NK-92 (cell line): Measurements from ENCODE around the gene ALKAL2.

Experiments used
- DNase-seq: peaks from one replicate; lab custom pipeline; 2025; ENCODE audit not compliant: unreplicated experiment; lab: John Stamatoyannopoulos, UW

The ALKAL2 gene

DNA sequence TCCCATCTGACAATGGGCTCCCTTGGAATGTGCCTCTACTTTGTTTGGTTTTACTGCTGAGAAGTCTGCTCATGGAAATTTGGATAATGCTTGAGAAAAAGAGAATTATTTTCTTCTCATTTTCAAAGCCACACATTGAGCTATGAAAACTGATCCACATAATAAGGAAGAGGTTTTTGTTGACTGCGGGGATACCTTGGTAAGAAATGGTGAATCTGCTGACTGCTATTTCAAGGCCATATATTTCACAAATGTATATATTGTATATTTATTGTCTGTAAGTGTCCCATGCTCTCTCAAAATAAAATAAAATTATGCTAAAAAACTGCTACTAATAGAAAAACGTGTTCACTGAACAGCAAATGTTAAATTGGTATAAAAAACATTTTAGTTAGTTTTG, 39.2 kb downstream of the ALKAL2 start:
- no peak for DNase-seq

DNA sequence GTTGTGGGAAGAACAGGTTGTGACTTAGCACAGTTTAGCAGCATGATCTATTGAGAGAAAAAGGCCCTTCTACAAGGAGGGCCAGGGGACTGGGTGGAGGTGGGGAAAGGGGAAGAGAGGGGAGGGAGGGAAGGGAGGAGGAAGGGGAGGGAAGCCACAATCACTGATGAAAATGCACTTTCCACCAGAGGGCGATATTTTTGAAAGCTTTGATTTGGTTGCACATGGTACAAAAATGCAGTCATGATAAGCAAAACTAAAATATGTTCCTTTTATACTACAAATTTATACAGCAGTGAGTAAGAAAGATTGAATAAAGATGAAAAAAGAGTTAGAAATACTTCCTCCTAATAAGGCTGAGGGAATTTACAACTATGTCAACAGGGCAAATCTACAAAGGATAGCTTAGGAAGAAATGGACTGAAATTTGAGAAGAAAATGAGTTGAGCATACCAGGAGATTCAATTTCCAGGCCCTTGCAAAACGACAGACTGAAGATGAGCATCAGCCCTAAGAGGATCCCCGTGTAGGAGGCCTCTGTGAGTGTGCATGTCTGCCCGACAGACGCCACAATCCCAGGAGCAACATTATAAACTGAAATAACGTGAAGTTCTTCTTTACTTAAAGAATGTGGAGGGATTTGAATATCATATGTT, 41.3 kb downstream of the ALKAL2 start:
- DNase-seq, result no peak

DNA sequence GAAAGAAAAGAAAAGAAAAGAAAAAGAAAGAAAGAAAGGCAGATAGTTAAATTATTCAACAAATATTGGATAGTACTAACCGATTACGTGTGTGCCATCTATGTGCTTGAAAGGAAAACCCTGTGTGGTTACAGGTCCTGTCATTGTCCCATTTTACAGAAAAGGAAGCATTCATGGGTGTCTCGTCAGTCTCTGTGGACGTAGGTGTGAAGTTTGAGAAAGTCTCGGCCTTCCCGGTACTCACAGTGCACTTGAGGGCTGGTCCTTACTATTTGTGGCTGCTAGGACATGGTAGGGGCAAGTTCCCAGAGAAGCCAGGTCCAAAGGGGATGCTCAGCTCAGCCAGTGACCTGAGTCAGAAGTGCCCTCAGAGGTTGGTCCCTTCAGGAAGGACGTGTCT, 43.3 kb downstream of the ALKAL2 start:
- DNase-seq, result no peak

DNA sequence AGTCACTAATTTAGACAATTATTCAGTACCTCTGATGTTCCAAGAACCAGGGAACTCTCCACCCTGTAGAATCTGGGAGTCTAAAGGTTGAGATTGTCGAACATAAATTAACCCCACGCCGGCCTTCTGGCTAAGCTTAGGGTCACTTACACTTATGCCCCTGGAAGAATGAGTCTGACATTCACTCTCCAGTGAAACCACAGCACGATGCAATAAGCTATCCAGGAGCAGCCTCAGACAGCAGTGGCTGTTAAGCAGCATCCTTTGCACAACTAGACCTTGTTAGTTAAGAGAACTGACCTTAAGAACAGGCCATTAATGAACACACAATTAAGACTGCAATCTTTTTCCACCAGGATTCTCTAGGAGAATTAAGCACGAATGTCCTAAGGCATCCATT, 49.0 kb downstream of the ALKAL2 start:
- no peak for DNase-seq

DNA sequence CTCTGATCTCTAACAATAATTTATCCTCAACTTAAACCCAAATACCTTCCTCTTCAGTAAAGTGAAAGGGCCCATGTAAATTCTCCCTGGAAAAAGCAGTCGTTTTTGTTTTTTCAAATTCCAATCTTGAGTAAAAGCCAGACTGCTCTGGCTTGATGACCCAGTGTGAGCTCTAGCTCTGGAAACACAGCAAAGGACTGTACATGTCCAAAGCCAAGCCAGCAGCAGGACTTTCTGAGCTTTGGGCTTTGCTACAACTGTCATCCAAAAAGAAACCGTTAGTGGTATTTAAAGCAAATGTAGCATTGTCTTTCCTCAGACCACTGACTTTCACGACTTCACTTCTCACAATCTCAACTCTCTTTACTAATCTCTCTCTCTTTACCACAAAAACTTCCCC, 49.5 kb downstream of the ALKAL2 start:
- DNase-seq, result no peak

DNA sequence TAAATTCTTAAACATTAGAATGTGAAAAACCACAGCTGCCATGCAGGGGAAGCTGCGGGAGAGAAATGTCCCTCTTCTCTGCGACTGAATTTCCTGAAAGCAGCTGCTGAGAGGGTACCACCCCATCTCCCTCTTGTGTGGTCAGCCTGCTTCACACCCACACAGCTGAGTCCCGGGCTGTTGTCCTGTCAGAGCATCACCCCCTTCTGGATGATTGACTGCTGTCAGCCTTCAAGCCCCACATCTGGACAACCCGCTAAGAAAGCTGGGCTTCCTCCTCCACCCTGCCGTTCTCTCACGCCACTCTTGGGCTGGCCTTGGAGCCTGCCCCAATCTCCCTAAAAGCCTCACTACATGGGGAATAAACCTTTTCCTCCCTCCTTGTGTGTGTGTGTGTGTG, 50.0 kb downstream of the ALKAL2 start:
- DNase-seq, result no peak

DNA sequence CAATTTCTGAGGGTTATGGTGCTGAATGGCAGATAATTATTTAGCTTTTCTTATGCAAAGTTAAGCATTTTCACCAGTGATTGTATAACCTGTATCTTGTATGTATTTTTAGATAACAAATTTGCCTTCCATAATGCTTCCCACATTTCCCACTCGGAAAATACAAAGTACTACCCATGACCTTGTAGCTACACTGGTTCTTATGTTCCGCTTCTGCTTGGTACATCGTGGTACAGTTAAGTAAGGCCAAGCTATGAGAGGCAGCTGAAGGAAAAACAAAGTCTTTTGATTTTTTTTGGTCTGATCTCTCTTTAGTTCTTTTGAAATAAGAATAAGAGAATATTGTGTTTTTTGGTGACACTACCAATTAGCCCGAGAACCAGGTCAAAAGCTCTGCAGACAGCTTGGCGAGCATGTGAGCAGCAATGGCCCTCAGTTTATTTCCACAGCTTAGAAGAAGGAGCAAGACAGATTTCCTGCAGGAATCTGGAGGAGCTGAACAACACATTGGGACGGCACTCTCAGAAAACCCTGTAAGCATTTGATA, 50.8 kb downstream of the ALKAL2 start:
- DNase-seq, result no peak

DNA sequence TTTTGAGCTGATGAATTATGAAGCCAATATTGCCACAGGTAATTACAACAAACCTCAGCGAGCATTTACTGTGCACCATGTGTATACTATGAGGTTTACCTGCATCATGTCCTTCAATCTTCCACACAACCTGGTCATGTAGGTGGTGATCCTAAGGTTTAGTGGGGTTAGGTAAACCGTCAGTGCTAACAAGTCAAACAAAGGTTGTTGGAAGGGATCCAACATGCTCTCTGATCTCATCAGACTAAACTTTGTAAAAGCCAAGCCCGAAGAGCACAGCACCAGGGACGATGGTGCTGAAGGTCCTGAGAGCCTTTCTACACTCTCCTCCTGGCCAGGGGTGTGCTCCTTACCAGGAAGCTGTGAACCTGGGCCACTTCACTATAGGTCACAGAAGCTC, 53.5 kb downstream of the ALKAL2 start:
- DNase-seq, result no peak

DNA sequence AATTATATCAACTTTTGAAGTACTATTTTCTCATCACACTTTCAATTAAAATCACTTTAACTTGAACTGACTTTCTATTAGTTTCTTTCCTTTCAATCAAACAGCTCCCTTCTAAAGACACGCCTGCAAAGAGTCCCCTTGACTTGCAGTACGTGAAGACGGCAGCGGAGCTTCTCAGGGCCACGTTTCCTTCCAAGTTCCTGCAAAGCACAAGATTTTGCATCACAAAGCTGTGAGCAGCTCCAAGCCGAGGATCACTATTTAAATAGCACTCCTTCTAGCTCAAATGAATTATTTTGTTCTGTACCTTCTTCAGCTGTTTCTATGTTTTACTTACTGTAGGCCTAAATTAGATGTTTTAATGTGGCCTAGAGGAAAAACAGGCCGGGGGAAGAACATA, 54.9 kb downstream of the ALKAL2 start:
- DNase-seq, result no peak

DNA sequence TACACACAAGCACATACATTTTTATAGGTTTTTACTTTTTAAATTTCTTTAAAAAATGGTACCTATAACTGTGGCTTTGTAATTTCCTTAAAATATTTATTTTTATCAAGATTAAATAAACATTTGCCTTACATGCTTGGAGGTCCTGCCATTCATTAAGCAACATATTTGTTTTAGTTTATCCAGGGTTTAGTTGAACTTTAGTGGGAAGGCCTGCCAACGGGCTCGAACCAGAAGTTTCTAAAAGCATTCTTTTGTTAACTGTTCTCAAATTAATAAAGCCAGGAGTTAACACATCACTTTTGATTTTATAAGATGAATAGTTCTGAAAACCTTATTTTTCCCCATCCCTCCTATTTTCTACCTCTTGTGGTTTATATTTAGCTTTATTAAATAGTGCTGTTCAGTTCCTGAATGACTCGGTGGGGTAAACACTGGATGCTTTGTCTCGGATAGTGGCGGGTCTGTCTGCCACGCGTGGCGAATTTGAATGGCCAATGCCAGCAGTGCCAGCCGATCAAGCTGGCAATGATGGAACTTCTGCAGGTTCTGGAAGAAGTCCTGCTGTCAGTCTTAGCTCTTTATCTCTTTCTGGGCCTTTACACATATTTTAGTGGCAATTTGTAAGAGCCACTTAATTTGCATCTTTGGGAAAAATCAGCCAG, 56.2 kb downstream of the ALKAL2 start:
- no peak for DNase-seq
